ENCODE data around the gene SOS2. TPM values are rescaled to one million over a fixed set of nuclear protein-coding genes. Genes with fewer than 3 reads are reported as not detected.

SOS2 gene
- total and polyA plus RNA-seq, 2 of the 4 experiments (the other 2 are of a cell fraction) = 6.3 to 10.9 TPM

DNA sequence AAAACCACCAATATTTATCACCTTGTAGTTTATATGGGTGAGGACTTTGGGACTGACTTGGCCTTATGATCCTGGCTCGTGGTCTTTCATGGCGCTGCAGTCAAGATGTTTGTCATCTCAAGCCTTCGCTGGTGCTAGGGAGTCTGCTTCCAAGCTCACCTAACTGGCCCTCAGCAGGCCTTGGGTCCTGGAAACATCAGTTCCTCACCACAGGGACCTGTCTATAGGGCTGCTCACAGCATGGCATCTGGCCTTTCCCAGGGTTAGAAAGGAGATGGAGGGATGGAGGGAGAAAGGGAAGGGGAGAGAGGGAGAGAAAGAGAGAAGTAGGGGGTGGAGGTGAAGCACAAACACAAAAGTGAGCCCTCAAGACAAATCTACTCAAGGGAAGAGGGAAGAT lies 146.7 kb downstream of the SOS2 start:
- Histone ChIP-seq H2AK9ac (replicated peaks; ENCODE audit: low read depth, low read length, poor library complexity) (no peak overlapping the region), H3K27me3 (ENCODE audit: control insufficient read depth, insufficient read depth, low read length) (no peaks in the 10 kb centered on the region), H3K4me2 (ENCODE audit: low read depth, low read length) (no peak overlapping the region), H4K20me1 (ENCODE audit: insufficient read depth, low read length) (no peaks in the 10 kb centered on the region), H3K56ac (ENCODE audit: extremely low read depth, insufficient read depth, low read length) (no peak overlapping the region), H4K5ac (ENCODE audit: low read depth, low read length) (no peak overlapping the region), H3K4me3 (ENCODE audit: insufficient read depth, low read depth, low read length) (no peak overlapping the region), H3K9ac (ENCODE audit: low read depth, low read length) (no peak overlapping the region), H2BK15ac (ENCODE audit: low read depth, low read length) (no peak overlapping the region), H2AFZ (replicated peaks; ENCODE audit: low read length, poor library complexity) (no peak overlapping the region), H2AK5ac (ENCODE audit: low read depth, low read length) (peak overlapping the region; percentile 77), H4K8ac (ENCODE audit: low read depth in 2 of 2, low read length in 2 of 2) (no peak overlapping the region), H3K18ac (ENCODE audit: low read depth, low read length) (no peak overlapping the region), H3K36me3 (ENCODE audit: control insufficient read depth, insufficient read depth, low read length) (no peaks in the 10 kb centered on the region), H4K91ac (ENCODE audit: insufficient read depth, low read depth, low read length) (no peak overlapping the region), H3K14ac (replicated peaks; ENCODE audit: low read depth, low read length) (no peak overlapping the region; the same call in 1 of the 2 replicates), H3K27ac (ENCODE audit: insufficient read depth, low read length) (no peak overlapping the region), H3K9me1 (ENCODE audit: insufficient read depth, low read length) (peaks cover 9% of the 10 kb centered on the region), H2BK5ac (ENCODE audit: low read depth, low read length, poor library complexity, severe bottlenecking) (no peak overlapping the region), H3K79me1 (ENCODE audit: low read depth in 1 of 2, low read length in 2 of 2) (no peaks in the 10 kb centered on the region), H2BK120ac (ENCODE audit: low read depth, low read length) (no peak overlapping the region), H3K23ac (ENCODE audit: low read depth, low read length) (no peak overlapping the region), H2BK20ac (ENCODE audit: low read depth, low read length) (peak overlapping the region; percentile 40; the same call in 1 of the 2 replicates), H3K4ac (ENCODE audit: low read depth, low read length) (no peak overlapping the region), H3K4me1 (ENCODE audit: control insufficient read depth, insufficient read depth, low read length) (peaks cover 13% of the 10 kb centered on the region), H3K9me3 (ENCODE audit: control insufficient read depth, insufficient read depth, low read length) (no peaks in the 10 kb centered on the region)
- in situ Hi-C loops (cut with MboI; ENCODE audit: low sequenced_read_pairs) (no loop called here), intact Hi-C loops (cut with micrococcal nuclease) (no loop called here), dilution Hi-C loops (cut with HindIII; ENCODE audit: low sequenced_read_pairs, unreplicated experiment) (no loop called here)
- ATAC-seq (ENCODE audit: low read depth) (no peak), DNase-seq (no peak)
- no CpG with 5 or more reads among the region's 3 CpGs for WGBS, 2 experiments (ENCODE audit: extremely low coverage in 2 of 2, insufficient read length in 1 of 2)
- no TSS peak for BruUV-seq (replicated peaks)
- ChIA-PET POLR2A (ENCODE audit: unreplicated experiment) (no interaction called here), CTCF (no interaction called here)
- TF ChIP-seq FOS (IDR thresholded peaks at IDR 0.05; ENCODE audit: low read depth, low read length) (no peak), SMC3 (IDR thresholded peaks at IDR 0.05; ENCODE audit: low read depth, low read length) (no peak), CHD1 (IDR thresholded peaks at IDR 0.05; ENCODE audit: low read depth, low read length) (no peak), NFE2L2 (IDR thresholded peaks at IDR 0.05; ENCODE audit: low read depth, low read length) (no peak), MAFK (IDR thresholded peaks at IDR 0.05; ENCODE audit: low read depth, low read length) (no peak), CEBPB (IDR thresholded peaks at IDR 0.05; ENCODE audit: low read depth, low read length) (no peak), BHLHE40 (IDR thresholded peaks at IDR 0.05; ENCODE audit: low read depth, low read length) (no peak), RAD21 (IDR thresholded peaks at IDR 0.05; ENCODE audit: low read length) (no peak), MAZ (IDR thresholded peaks at IDR 0.05; ENCODE audit: borderline replicate concordance, low read depth, low read length) (no peak), POLR2A (IDR thresholded peaks at IDR 0.05; ENCODE audit: low read depth, low read length) (no peak), MXI1 (IDR thresholded peaks at IDR 0.05; ENCODE audit: borderline replicate concordance, low read depth, low read length) (no peak), RCOR1 (IDR thresholded peaks at IDR 0.05; ENCODE audit: insufficient replicate concordance, low read length) (no peak), RFX5 (IDR thresholded peaks at IDR 0.05; ENCODE audit: low read depth, low read length) (no peak)
- TF ChIP-seq, protein P1, sequence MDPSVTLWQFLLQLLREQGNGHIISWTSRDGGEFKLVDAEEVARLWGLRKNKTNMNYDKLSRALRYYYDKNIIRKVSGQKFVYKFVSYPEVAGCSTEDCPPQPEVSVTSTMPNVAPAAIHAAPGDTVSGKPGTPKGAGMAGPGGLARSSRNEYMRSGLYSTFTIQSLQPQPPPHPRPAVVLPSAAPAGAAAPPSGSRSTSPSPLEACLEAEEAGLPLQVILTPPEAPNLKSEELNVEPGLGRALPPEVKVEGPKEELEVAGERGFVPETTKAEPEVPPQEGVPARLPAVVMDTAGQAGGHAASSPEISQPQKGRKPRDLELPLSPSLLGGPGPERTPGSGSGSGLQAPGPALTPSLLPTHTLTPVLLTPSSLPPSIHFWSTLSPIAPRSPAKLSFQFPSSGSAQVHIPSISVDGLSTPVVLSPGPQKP (IDR thresholded peaks at IDR 0.05; ENCODE audit: borderline replicate concordance, low read depth, low read length) = no peak
- TF ChIP-seq, protein P2, sequence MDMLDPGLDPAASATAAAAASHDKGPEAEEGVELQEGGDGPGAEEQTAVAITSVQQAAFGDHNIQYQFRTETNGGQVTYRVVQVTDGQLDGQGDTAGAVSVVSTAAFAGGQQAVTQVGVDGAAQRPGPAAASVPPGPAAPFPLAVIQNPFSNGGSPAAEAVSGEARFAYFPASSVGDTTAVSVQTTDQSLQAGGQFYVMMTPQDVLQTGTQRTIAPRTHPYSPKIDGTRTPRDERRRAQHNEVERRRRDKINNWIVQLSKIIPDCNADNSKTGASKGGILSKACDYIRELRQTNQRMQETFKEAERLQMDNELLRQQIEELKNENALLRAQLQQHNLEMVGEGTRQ (IDR thresholded peaks at IDR 0.05; ENCODE audit: low read depth, low read length) = no peak
- TF ChIP-seq, protein P3, sequence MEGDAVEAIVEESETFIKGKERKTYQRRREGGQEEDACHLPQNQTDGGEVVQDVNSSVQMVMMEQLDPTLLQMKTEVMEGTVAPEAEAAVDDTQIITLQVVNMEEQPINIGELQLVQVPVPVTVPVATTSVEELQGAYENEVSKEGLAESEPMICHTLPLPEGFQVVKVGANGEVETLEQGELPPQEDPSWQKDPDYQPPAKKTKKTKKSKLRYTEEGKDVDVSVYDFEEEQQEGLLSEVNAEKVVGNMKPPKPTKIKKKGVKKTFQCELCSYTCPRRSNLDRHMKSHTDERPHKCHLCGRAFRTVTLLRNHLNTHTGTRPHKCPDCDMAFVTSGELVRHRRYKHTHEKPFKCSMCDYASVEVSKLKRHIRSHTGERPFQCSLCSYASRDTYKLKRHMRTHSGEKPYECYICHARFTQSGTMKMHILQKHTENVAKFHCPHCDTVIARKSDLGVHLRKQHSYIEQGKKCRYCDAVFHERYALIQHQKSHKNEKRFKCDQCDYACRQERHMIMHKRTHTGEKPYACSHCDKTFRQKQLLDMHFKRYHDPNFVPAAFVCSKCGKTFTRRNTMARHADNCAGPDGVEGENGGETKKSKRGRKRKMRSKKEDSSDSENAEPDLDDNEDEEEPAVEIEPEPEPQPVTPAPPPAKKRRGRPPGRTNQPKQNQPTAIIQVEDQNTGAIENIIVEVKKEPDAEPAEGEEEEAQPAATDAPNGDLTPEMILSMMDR (conservative IDR thresholded peaks at IDR 0.05; ENCODE audit: low read depth, low read length) = no peak
